Measurements from ENCODE around the gene TRAPPC1. TPM values are rescaled to one million over a fixed set of nuclear protein-coding genes. Genes with fewer than 3 reads are reported as not detected.

The TRAPPC1 gene
- total RNA-seq, 1 donor from 2014 or later = 145 TPM

- Mint-ChIP-seq H3K4me1 (ENCODE audit: unreplicated experiment) (peaks cover 35% of the 10 kb centered on the region), H3K36me3 (peaks cover 9% of the 10 kb centered on the region), H3K27me3 (peaks cover 24% of the 10 kb centered on the region), H3K4me3 (peak within 1 kb of the TSS; percentile 100), H3K9me3 (no peaks in the 10 kb centered on the region), H3K27ac (no peak within 1 kb of the TSS)
- TF ChIP-seq, protein P1, sequence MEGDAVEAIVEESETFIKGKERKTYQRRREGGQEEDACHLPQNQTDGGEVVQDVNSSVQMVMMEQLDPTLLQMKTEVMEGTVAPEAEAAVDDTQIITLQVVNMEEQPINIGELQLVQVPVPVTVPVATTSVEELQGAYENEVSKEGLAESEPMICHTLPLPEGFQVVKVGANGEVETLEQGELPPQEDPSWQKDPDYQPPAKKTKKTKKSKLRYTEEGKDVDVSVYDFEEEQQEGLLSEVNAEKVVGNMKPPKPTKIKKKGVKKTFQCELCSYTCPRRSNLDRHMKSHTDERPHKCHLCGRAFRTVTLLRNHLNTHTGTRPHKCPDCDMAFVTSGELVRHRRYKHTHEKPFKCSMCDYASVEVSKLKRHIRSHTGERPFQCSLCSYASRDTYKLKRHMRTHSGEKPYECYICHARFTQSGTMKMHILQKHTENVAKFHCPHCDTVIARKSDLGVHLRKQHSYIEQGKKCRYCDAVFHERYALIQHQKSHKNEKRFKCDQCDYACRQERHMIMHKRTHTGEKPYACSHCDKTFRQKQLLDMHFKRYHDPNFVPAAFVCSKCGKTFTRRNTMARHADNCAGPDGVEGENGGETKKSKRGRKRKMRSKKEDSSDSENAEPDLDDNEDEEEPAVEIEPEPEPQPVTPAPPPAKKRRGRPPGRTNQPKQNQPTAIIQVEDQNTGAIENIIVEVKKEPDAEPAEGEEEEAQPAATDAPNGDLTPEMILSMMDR (conservative IDR thresholded peaks at IDR 0.05) = no peak
- no peak for DNase-seq (ENCODE audit: extremely low spot score, unreplicated experiment)
Measured at GRCh38 chr17:7929158-7930023, 2.4 kb downstream of the TRAPPC1 start, which contains the start of gene KCNAB3. KCNAB3 (minus strand) TSS chr17:7929856; CDS start chr17:7929435, 421 bp downstream.

DNA sequence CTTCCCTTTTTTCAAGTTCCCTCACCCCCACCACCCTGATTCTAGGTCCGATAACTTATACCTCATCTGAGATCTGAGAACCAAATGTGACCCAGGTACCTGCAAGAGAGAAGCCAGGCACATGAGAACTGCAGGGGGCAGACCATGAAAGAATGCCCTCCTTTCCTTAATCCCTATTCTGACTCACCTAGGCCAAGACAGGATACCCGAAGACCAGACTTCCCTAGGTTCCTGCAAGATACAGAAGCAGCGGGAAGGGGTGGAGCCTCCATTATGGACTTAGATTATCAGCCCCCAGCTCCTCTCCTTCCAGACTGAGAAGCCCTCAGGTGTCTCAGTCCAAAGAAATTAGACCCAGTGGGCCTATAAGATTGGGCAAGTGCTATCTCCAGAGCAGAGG, 4.2 kb downstream of the TRAPPC1 start:
- no peaks in the 10 kb centered on the region for H3K9me3 Mint-ChIP-seq
- TF ChIP-seq, protein P1 (conservative IDR thresholded peaks at IDR 0.05) = no peak
- no peak for DNase-seq (ENCODE audit: extremely low spot score, unreplicated experiment)
- H3K36me3 Mint-ChIP-seq = peaks cover 9% of the 10 kb centered on the region
- no peak overlapping the region for H3K27ac Mint-ChIP-seq
- H3K27me3 Mint-ChIP-seq = peaks cover 24% of the 10 kb centered on the region
- H3K4me1 Mint-ChIP-seq (ENCODE audit: unreplicated experiment) = peaks cover 23% of the 10 kb centered on the region
- peak overlapping the region; percentile 78 for H3K4me3 Mint-ChIP-seq

- H3K4me1 Mint-ChIP-seq (ENCODE audit: unreplicated experiment) = peaks cover 8% of the 10 kb centered on the region
- peaks cover 3% of the 10 kb centered on the region for H3K36me3 Mint-ChIP-seq
- H3K9me3 Mint-ChIP-seq = no peaks in the 10 kb centered on the region
- DNase-seq (ENCODE audit: extremely low spot score, unreplicated experiment) = peak; percentile 87
- H3K27me3 Mint-ChIP-seq = peaks cover 18% of the 10 kb centered on the region
- peak overlapping the region; percentile 51 for H3K27ac Mint-ChIP-seq
- TF ChIP-seq, protein P1 (conservative IDR thresholded peaks at IDR 0.05) = no peak
- H3K4me3 Mint-ChIP-seq = peak overlapping the region; percentile 75
Measured at GRCh38 chr17:7922845-7923628, 8.7 kb downstream of the TRAPPC1 start.

DNA sequence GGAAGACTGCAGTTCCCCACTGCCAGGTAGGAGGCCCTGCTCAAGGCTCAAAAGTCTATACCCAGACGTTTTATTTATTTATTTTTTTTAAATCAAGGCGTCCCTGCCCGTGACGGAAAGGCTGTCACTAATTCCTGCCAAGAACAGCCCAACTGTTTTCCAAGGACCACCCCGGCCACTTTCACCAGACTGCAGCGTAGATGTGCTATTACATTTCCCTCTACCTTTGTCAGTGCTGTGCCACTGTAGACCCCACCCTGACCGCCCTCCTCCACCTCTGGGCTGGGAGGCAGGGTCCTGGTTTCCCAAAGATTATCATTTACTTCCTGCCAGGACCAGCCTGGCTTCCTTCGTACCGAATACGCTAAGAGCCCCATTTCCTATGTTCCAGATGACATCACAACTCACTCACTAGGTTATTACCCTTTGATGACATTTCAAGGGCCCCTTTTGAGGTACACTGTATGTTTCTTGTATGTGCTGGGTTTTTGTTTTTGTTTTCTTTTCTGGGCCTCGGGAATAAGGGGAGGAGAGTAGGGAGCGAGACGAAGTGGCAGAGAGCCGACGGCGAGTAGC, 9.4 kb downstream of the TRAPPC1 start:
- peak overlapping the region; percentile 75 for H3K4me3 Mint-ChIP-seq
- peaks cover 5% of the 10 kb centered on the region for H3K4me1 Mint-ChIP-seq (ENCODE audit: unreplicated experiment)
- H3K36me3 Mint-ChIP-seq = no peaks in the 10 kb centered on the region
- no peak for DNase-seq (ENCODE audit: extremely low spot score, unreplicated experiment)
- TF ChIP-seq, protein P1 (conservative IDR thresholded peaks at IDR 0.05) = no peak
- no peaks in the 10 kb centered on the region for H3K9me3 Mint-ChIP-seq
- peaks cover 11% of the 10 kb centered on the region for H3K27me3 Mint-ChIP-seq
- H3K27ac Mint-ChIP-seq = peak overlapping the region; percentile 51

- no peak for DNase-seq (ENCODE audit: extremely low spot score, unreplicated experiment)
- Mint-ChIP-seq H3K9me3 (no peaks in the 10 kb centered on the region), H3K27me3 (peaks cover 6% of the 10 kb centered on the region), H3K4me3 (peak overlapping the region; percentile 92), H3K36me3 (peaks cover 7% of the 10 kb centered on the region), H3K4me1 (ENCODE audit: unreplicated experiment) (peaks cover 24% of the 10 kb centered on the region), H3K27ac (peak overlapping the region; percentile 86)
- TF ChIP-seq, protein P1 (conservative IDR thresholded peaks at IDR 0.05) = no peak
Measured at GRCh38 chr17:7916808-7917207, 14.9 kb downstream of the TRAPPC1 start.
